DOHH2 (cell line): ENCODE measurements around the gene SOCS2.

Source experiments
- H3F3A ChIP-seq: fragments of 200-600 bp; sonication (generic), shearing (Covaris generic); 2 replicates; pipeline ENCODE4 v1.6.0; 2016; ENCODE audit warnings: antibody characterized with exemption, mild to moderate bottlenecking; ENCODE audit not compliant: control insufficient read depth, insufficient read depth
- H3K27ac ChIP-seq: fragments of 200-600 bp; sonication (generic); 2 replicates; pipeline ENCODE4 v1.5.1; 2014; ENCODE audit warnings: low read depth, mild to moderate bottlenecking, low read length, moderate library complexity
- H3K27me3 ChIP-seq: fragments of 200-600 bp; sonication (generic); 2 replicates; pipeline ENCODE4 v1.6.1; 2014; ENCODE audit warnings: mild to moderate bottlenecking, low read length, mixed read lengths; ENCODE audit not compliant: control insufficient read depth
- H3K36me3 ChIP-seq: fragments of 200-600 bp; sonication (generic); 2 replicates; pipeline ENCODE4 v1.6.1; 2014; ENCODE audit warnings: mild to moderate bottlenecking, low read length, moderate library complexity, mixed read lengths; ENCODE audit not compliant: control insufficient read depth
- H3K4me1 ChIP-seq: fragments of 200-600 bp; sonication (generic); 2 replicates; pipeline ENCODE4 v1.6.1; 2014; ENCODE audit warnings: mild to moderate bottlenecking, low read length, mixed read lengths; ENCODE audit not compliant: control insufficient read depth
- H3K4me2 ChIP-seq: fragments of 200-600 bp; sonication (generic); 2 replicates; pipeline ENCODE4 v1.6.0; 2014; ENCODE audit warnings: mild to moderate bottlenecking, low read length, moderate library complexity
- H3K4me3 ChIP-seq: fragments of 200-600 bp; sonication (generic); 2 replicates; pipeline ENCODE4 v1.5.1; 2014; ENCODE audit warnings: mild to moderate bottlenecking, low read length, mixed read lengths
- H3K79me2 ChIP-seq: fragments of 200-600 bp; sonication (generic); 2 replicates; pipeline ENCODE4 v1.6.1; 2014; ENCODE audit warnings: mild to moderate bottlenecking, low read length, mixed read lengths; ENCODE audit not compliant: control insufficient read depth
- H3K9me2 ChIP-seq: fragments of 200-600 bp; sonication (generic); replicated peaks from 2 replicates; pipeline ENCODE4 v1.6.1; 2014; ENCODE audit warnings: mild to moderate bottlenecking, low read length, mixed read lengths; ENCODE audit not compliant: control insufficient read depth
- H3K9me3 ChIP-seq: fragments of 200-600 bp; sonication (generic); 2 replicates; pipeline ENCODE4 v1.6.1; 2014; ENCODE audit warnings: antibody characterized with exemption, low read length, mixed read lengths; ENCODE audit not compliant: control insufficient read depth, insufficient read depth
- H4K20me1 ChIP-seq: fragments of 200-600 bp; sonication (generic); 2 replicates; pipeline ENCODE4 v1.6.0; 2014; ENCODE audit warnings: low read depth, mild to moderate bottlenecking, antibody characterized with exemption, low read length, moderate library complexity; ENCODE audit not compliant: control insufficient read depth, insufficient read depth
- CTCF ChIP-seq: fragments of 200-600 bp; sonication (generic); IDR thresholded peaks from one replicate; pipeline ENCODE4 v1.5.1; 2014; ENCODE audit warnings: antibody characterized with exemption, mild to moderate bottlenecking, low read depth, low read length; ENCODE audit not compliant: poor library complexity, severe bottlenecking
- EZH2phosphoT487 ChIP-seq: fragments of 200-600 bp; sonication (generic); IDR thresholded peaks from 2 replicates; pipeline ENCODE4 v1.6.1; 2017; ENCODE audit warnings: borderline replicate concordance, mild to moderate bottlenecking, antibody characterized with exemption, low read length, moderate library complexity, mixed read lengths

The SOCS2 gene

GRCh38 chr12:93589081-93589480, 16.6 kb downstream of the SOCS2 start:
- no peak for TF ChIP-seq CTCF
- TF ChIP-seq EZH2phosphoT487: no peak
- no peak overlapping the region for H3K4me2 ChIP-seq
- no peak overlapping the region for H3K27ac ChIP-seq
- H3K4me1 ChIP-seq: peaks cover 35% of the 10 kb centered on the region
- H3K9me3 ChIP-seq: no peaks in the 10 kb centered on the region
- H3F3A ChIP-seq: peaks cover 12% of the 10 kb centered on the region
- no peaks in the 10 kb centered on the region for H4K20me1 ChIP-seq
- H3K79me2 ChIP-seq: no peaks in the 10 kb centered on the region
- no peak overlapping the region for H3K4me3 ChIP-seq
- H3K27me3 ChIP-seq: peaks cover 55% of the 10 kb centered on the region
- H3K9me2 ChIP-seq: no peaks in the 10 kb centered on the region
- H3K36me3 ChIP-seq: no peaks in the 10 kb centered on the region

GRCh38 chr12:93591137-93591868, 18.8 kb downstream of the SOCS2 start:
- Histone ChIP-seq H3K79me2 (no peaks in the 10 kb centered on the region), H3F3A (peaks cover 12% of the 10 kb centered on the region), H4K20me1 (no peaks in the 10 kb centered on the region), H3K4me3 (peak overlapping the region; percentile 72), H3K27me3 (peaks cover 38% of the 10 kb centered on the region), H3K4me1 (peaks cover 57% of the 10 kb centered on the region), H3K27ac (peak overlapping the region; percentile 78), H3K36me3 (no peaks in the 10 kb centered on the region), H3K9me3 (no peaks in the 10 kb centered on the region), H3K9me2 (no peaks in the 10 kb centered on the region), H3K4me2 (peak overlapping the region; percentile 80)
- TF ChIP-seq CTCF (no peak), EZH2phosphoT487 (no peak)

GRCh38 chr12:93592641-93593406, 20.3 kb downstream of the SOCS2 start:
- Histone ChIP-seq H3K27me3 (peaks cover 26% of the 10 kb centered on the region), H3K4me3 (peak overlapping the region; percentile 72), H3K79me2 (no peaks in the 10 kb centered on the region), H3K4me2 (peak overlapping the region; percentile 80), H3K4me1 (peaks cover 69% of the 10 kb centered on the region), H3K9me2 (no peaks in the 10 kb centered on the region), H3K9me3 (no peaks in the 10 kb centered on the region), H4K20me1 (no peaks in the 10 kb centered on the region), H3F3A (peaks cover 12% of the 10 kb centered on the region), H3K27ac (peak overlapping the region; percentile 78), H3K36me3 (no peaks in the 10 kb centered on the region)
- TF ChIP-seq CTCF (no peak), EZH2phosphoT487 (no peak)
